Activated naive CD4-positive, alpha-beta T cell treated with anti-CD3 and anti-CD28 coated beads, Interleukin-2, amount 10 ng/mL, durations not matched to agents 7 days and 5 days (primary cell): ENCODE measurements around the gene LRCH1.
A peak's percentile ranks its signal among the peaks of the same experiment; 100 is the strongest.

Source experiments
- CTCF ChIA-PET: fragments of 350-600 bp; sonication (Branson Sonifier 250); formaldehyde crosslinking; loops from one replicate; lab custom pipeline; 2021; ENCODE audit warnings: antibody characterized with exemption; lab: Charles Lee
- DNase-seq: peaks from one replicate; pipeline ENCODE4 v3.0.0-alpha.2; 2020
- H3K27ac Mint-ChIP-seq: one replicate; pipeline ENCODE4 v1.8.0; 2021; ENCODE audit warnings: mild to moderate bottlenecking, moderate library complexity, mixed read lengths
- H3K27me3 Mint-ChIP-seq: one replicate; pipeline ENCODE4 v1.8.0; 2021; ENCODE audit warnings: mild to moderate bottlenecking, mixed read lengths
- H3K36me3 Mint-ChIP-seq: one replicate; pipeline ENCODE4 v1.8.0; 2021; ENCODE audit warnings: mixed read lengths
- H3K4me1 Mint-ChIP-seq: one replicate; pipeline ENCODE4 v1.8.0; 2021; ENCODE audit warnings: mixed read lengths
- H3K4me3 Mint-ChIP-seq: one replicate; pipeline ENCODE4 v1.8.0; 2021; ENCODE audit warnings: mild to moderate bottlenecking, moderate library complexity, mixed read lengths
- H3K9me3 Mint-ChIP-seq: one replicate; pipeline ENCODE4 v1.8.0; 2021; ENCODE audit warnings: mixed read lengths

LRCH1 gene

GRCh38 chr13:46641274-46642081 lies 88.5 kb downstream of the LRCH1 start:
- CTCF ChIA-PET: interaction anchor here (0.9 to 1.2 kb wide), 2 partner anchors 57 to 90 kb away, joined by 3 to 5 read pairs; no protein-coding TSS in a partner anchor
- Mint-ChIP-seq H3K36me3 (peaks cover 6% of the 10 kb centered on the region), H3K27me3 (no peaks in the 10 kb centered on the region), H3K4me1 (peaks cover 11% of the 10 kb centered on the region), H3K4me3 (no peak overlapping the region), H3K9me3 (no peaks in the 10 kb centered on the region), H3K27ac (no peak overlapping the region)
- DNase-seq: no peak

GRCh38 chr13:46642254-46642653 lies 89.3 kb downstream of the LRCH1 start:
- CTCF ChIA-PET: interaction anchor here (0.5 to 1.2 kb wide), 3 partner anchors 56 to 354 kb away, joined by 3 to 5 read pairs (median 3); no protein-coding TSS in a partner anchor
- no peak for DNase-seq
- Mint-ChIP-seq H3K4me3 (no peak overlapping the region), H3K36me3 (no peaks in the 10 kb centered on the region), H3K27me3 (no peaks in the 10 kb centered on the region), H3K9me3 (no peaks in the 10 kb centered on the region), H3K4me1 (peaks cover 10% of the 10 kb centered on the region), H3K27ac (no peak overlapping the region)

GRCh38 chr13:46643165-46643777 lies 90.3 kb downstream of the LRCH1 start:
- H3K27me3 Mint-ChIP-seq: no peaks in the 10 kb centered on the region
- no peak overlapping the region for H3K4me3 Mint-ChIP-seq
- CTCF ChIA-PET: no interaction called here
- peaks cover 17% of the 10 kb centered on the region for H3K4me1 Mint-ChIP-seq
- H3K27ac Mint-ChIP-seq: no peak overlapping the region
- H3K9me3 Mint-ChIP-seq: no peaks in the 10 kb centered on the region
- DNase-seq: no peak
- no peaks in the 10 kb centered on the region for H3K36me3 Mint-ChIP-seq

GRCh38 chr13:46644816-46645215 lies 91.8 kb downstream of the LRCH1 start:
- H3K4me1 Mint-ChIP-seq: peaks cover 23% of the 10 kb centered on the region
- DNase-seq: no peak
- H3K27ac Mint-ChIP-seq: no peak overlapping the region
- CTCF ChIA-PET: interaction anchor here (2.1 kb wide), 1 partner anchor 10 kb away, joined by 5 read pairs; no protein-coding TSS in a partner anchor
- H3K9me3 Mint-ChIP-seq: no peaks in the 10 kb centered on the region
- H3K4me3 Mint-ChIP-seq: no peak overlapping the region
- H3K36me3 Mint-ChIP-seq: no peaks in the 10 kb centered on the region
- no peaks in the 10 kb centered on the region for H3K27me3 Mint-ChIP-seq

GRCh38 chr13:46647512-46648065 lies 94.6 kb downstream of the LRCH1 start:
- DNase-seq: no peak
- Mint-ChIP-seq H3K36me3 (peaks cover 13% of the 10 kb centered on the region), H3K9me3 (no peaks in the 10 kb centered on the region), H3K4me1 (peaks cover 31% of the 10 kb centered on the region), H3K27ac (no peak overlapping the region), H3K27me3 (no peaks in the 10 kb centered on the region), H3K4me3 (no peak overlapping the region)
- CTCF ChIA-PET: interaction anchor here (0.7 kb wide), 1 partner anchor 154 kb away, joined by 3 read pairs; no protein-coding TSS in a partner anchor

GRCh38 chr13:46648166-46648607 lies 95.2 kb downstream of the LRCH1 start:
- no peak overlapping the region for H3K4me3 Mint-ChIP-seq
- H3K9me3 Mint-ChIP-seq: no peaks in the 10 kb centered on the region
- peaks cover 32% of the 10 kb centered on the region for H3K4me1 Mint-ChIP-seq
- no peaks in the 10 kb centered on the region for H3K27me3 Mint-ChIP-seq
- H3K36me3 Mint-ChIP-seq: peaks cover 15% of the 10 kb centered on the region
- H3K27ac Mint-ChIP-seq: no peak overlapping the region
- CTCF ChIA-PET: interaction anchor here (1.0 kb wide), 1 partner anchor 96 kb away, joined by 4 read pairs; no protein-coding TSS in a partner anchor
- DNase-seq: peak; percentile 46

- DNase-seq: no peak
- no peak overlapping the region for H3K4me3 Mint-ChIP-seq
- no peaks in the 10 kb centered on the region for H3K27me3 Mint-ChIP-seq
- H3K4me1 Mint-ChIP-seq: peaks cover 36% of the 10 kb centered on the region
- CTCF ChIA-PET: no interaction called here
- no peaks in the 10 kb centered on the region for H3K9me3 Mint-ChIP-seq
- H3K36me3 Mint-ChIP-seq: peaks cover 15% of the 10 kb centered on the region
- H3K27ac Mint-ChIP-seq: no peak overlapping the region
These were observed 96.8 kb downstream of the LRCH1 start for GRCh38 chr13:46649816-46650215.

GRCh38 chr13:46654951-46655350 lies 102.0 kb downstream of the LRCH1 start:
- CTCF ChIA-PET: interaction anchor here (1.9 kb wide), 1 partner anchor 10 kb away, joined by 5 read pairs; no protein-coding TSS in a partner anchor
- H3K27ac Mint-ChIP-seq: no peak overlapping the region
- no peak overlapping the region for H3K4me3 Mint-ChIP-seq
- no peaks in the 10 kb centered on the region for H3K27me3 Mint-ChIP-seq
- no peaks in the 10 kb centered on the region for H3K9me3 Mint-ChIP-seq
- H3K36me3 Mint-ChIP-seq: peaks cover 22% of the 10 kb centered on the region
- H3K4me1 Mint-ChIP-seq: peaks cover 48% of the 10 kb centered on the region
- DNase-seq: no peak

GRCh38 chr13:46655377-46656180 lies 102.6 kb downstream of the LRCH1 start:
- Mint-ChIP-seq H3K36me3 (peaks cover 24% of the 10 kb centered on the region), H3K4me3 (no peak overlapping the region), H3K27me3 (no peaks in the 10 kb centered on the region), H3K27ac (peak overlapping the region; percentile 81), H3K4me1 (peaks cover 42% of the 10 kb centered on the region), H3K9me3 (no peaks in the 10 kb centered on the region)
- no peak for DNase-seq
- CTCF ChIA-PET: interaction anchor here (1.4 to 1.9 kb wide), 3 partner anchors 11 to 13 kb away, joined by 3 to 5 read pairs (median 3); no protein-coding TSS in a partner anchor

GRCh38 chr13:46656786-46657185 lies 103.8 kb downstream of the LRCH1 start:
- Mint-ChIP-seq H3K36me3 (peaks cover 18% of the 10 kb centered on the region), H3K27me3 (no peaks in the 10 kb centered on the region), H3K4me3 (no peak overlapping the region), H3K4me1 (peaks cover 33% of the 10 kb centered on the region), H3K27ac (peak overlapping the region; percentile 70), H3K9me3 (no peaks in the 10 kb centered on the region)
- CTCF ChIA-PET: interaction anchor here (1.4 kb wide), 2 partner anchors 9 to 12 kb away, joined by 3 read pairs; no protein-coding TSS in a partner anchor
- no peak for DNase-seq

GRCh38 chr13:46659413-46660065 lies 106.6 kb downstream of the LRCH1 start:
- peaks cover 11% of the 10 kb centered on the region for H3K36me3 Mint-ChIP-seq
- H3K27ac Mint-ChIP-seq: no peak overlapping the region
- no peaks in the 10 kb centered on the region for H3K27me3 Mint-ChIP-seq
- CTCF ChIA-PET: no interaction called here
- no peak for DNase-seq
- H3K9me3 Mint-ChIP-seq: no peaks in the 10 kb centered on the region
- H3K4me1 Mint-ChIP-seq: peaks cover 36% of the 10 kb centered on the region
- H3K4me3 Mint-ChIP-seq: no peak overlapping the region

GRCh38 chr13:46660416-46660815 lies 107.4 kb downstream of the LRCH1 start:
- CTCF ChIA-PET: no interaction called here
- Mint-ChIP-seq H3K4me3 (no peak overlapping the region), H3K27ac (no peak overlapping the region), H3K27me3 (no peaks in the 10 kb centered on the region), H3K4me1 (peaks cover 36% of the 10 kb centered on the region), H3K36me3 (peaks cover 11% of the 10 kb centered on the region), H3K9me3 (no peaks in the 10 kb centered on the region)
- DNase-seq: no peak

- DNase-seq: no peak
- H3K27ac Mint-ChIP-seq: no peak overlapping the region
- no peaks in the 10 kb centered on the region for H3K9me3 Mint-ChIP-seq
- CTCF ChIA-PET: interaction anchor here (1.9 kb wide), 1 partner anchor 109 kb away, joined by 7 read pairs; no protein-coding TSS in a partner anchor
- peaks cover 36% of the 10 kb centered on the region for H3K4me1 Mint-ChIP-seq
- H3K36me3 Mint-ChIP-seq: peaks cover 11% of the 10 kb centered on the region
- no peaks in the 10 kb centered on the region for H3K27me3 Mint-ChIP-seq
- no peak overlapping the region for H3K4me3 Mint-ChIP-seq
These were observed 107.9 kb downstream of the LRCH1 start for GRCh38 chr13:46660857-46661256.
